H1 (cell line): ENCODE data around the gene CFAP97. TPM values are rescaled to one million over a fixed set of nuclear protein-coding genes. Genes with fewer than 3 reads are reported as not detected.
A peak's percentile ranks its signal among the peaks of the same experiment; 100 is the strongest.

Experiments used
- CTCF ChIA-PET: fragments of 300-600 bp; sonication (Branson Sonifier 250); formaldehyde crosslinking; loops from one replicate; lab custom pipeline; 2021; ENCODE audit not compliant: partially characterized antibody; lab: Charles Lee
- POLR2A ChIA-PET: fragments of 300-600 bp; sonication (Branson Sonifier 250); formaldehyde crosslinking; loops from one replicate; lab custom pipeline; 2021; ENCODE audit warnings: inconsistent platforms; ENCODE audit not compliant: partially characterized antibody; lab: Charles Lee
- DNase-seq, 2 experiments: peaks; one replicate each; pipeline versions ENCODE4 v3.0.0 to v3.0.0-alpha.2; 2010 to 2022; ENCODE audit warnings: low spot score in 2 of 2, low read depth in 1 of 2, mixed read lengths in 1 of 2
- FAIRE-seq: peaks from 2 replicates; lab custom pipeline; 2011; peaks lifted over from hg19 to GRCh38; lab: Jason Lieb, UNC
- H2AFZ ChIP-seq: 2 replicates; pipeline ENCODE4 v1.8.1; 2012; ENCODE audit warnings: low read length, inconsistent platforms
- H2AK5ac ChIP-seq: 2 replicates; pipeline ENCODE4 v1.6.1; 2013; ENCODE audit warnings: low read depth, low read length
- H2BK120ac ChIP-seq: replicated peaks from 2 replicates; pipeline ENCODE3; 2013; ENCODE audit warnings: low read depth, low read length, inconsistent platforms
- H2BK12ac ChIP-seq: 2 replicates; pipeline ENCODE4 v1.6.1; 2013; ENCODE audit warnings: low read depth, low read length
- H2BK15ac ChIP-seq: 2 replicates; pipeline ENCODE4 v1.6.1; 2013; ENCODE audit warnings: low read length
- H2BK20ac ChIP-seq: 2 replicates; pipeline ENCODE4 v1.6.1; 2013; ENCODE audit warnings: low read length
- H2BK5ac ChIP-seq: 2 replicates; pipeline ENCODE4 v1.6.1; 2013; ENCODE audit warnings: low read depth, low read length
- H3K14ac ChIP-seq: 2 replicates; pipeline ENCODE4 v1.6.1; 2013; ENCODE audit warnings: inconsistent platforms; ENCODE audit not compliant: insufficient read length
- H3K18ac ChIP-seq: 2 replicates; pipeline ENCODE4 v1.6.1; 2013; ENCODE audit warnings: low read length; ENCODE audit errors: extremely low read depth
- H3K23ac ChIP-seq: 2 replicates; pipeline ENCODE4 v1.6.1; 2013; ENCODE audit warnings: inconsistent platforms; ENCODE audit not compliant: insufficient read length
- H3K23me2 ChIP-seq: 2 replicates; pipeline ENCODE4 v1.6.1; 2013; ENCODE audit warnings: low read depth, low read length
- H3K27ac ChIP-seq: 2 replicates; pipeline ENCODE4 v1.6.1; 2011; ENCODE audit warnings: low read depth, low read length, inconsistent platforms
- H3K27me3 ChIP-seq, 4 experiments: replicated peaks in 1 of 4; 1 replicate in 1 of 4; 2 replicates in 3 of 4; pipeline versions ENCODE4 v1.6.1 to v1.8.1; 2011 to 2013; ENCODE audit warnings: low read length in 3 of 4, mild to moderate bottlenecking in 3 of 4, inconsistent platforms in 2 of 4, mixed read lengths in 2 of 4, moderate library complexity in 1 of 4; ENCODE audit not compliant: control insufficient read depth in 3 of 4, insufficient read depth in 3 of 4; ENCODE audit errors: extremely low read depth in 1 of 4
- H3K36me3 ChIP-seq, 4 experiments: 2 replicates each; pipeline versions ENCODE4 v1.6.1 to v1.8.1; 2011 to 2013; ENCODE audit warnings: mild to moderate bottlenecking in 4 of 4, low read length in 3 of 4, moderate library complexity in 2 of 4, control low read depth in 1 of 4, inconsistent platforms in 1 of 4; ENCODE audit not compliant: insufficient read depth in 4 of 4, control insufficient read depth in 2 of 4
- H3K4ac ChIP-seq: replicated peaks from 2 replicates; pipeline ENCODE3; 2013; ENCODE audit warnings: low read length, low read depth, mixed read lengths, inconsistent platforms; ENCODE audit not compliant: insufficient read length
- H3K4me1 ChIP-seq, 4 experiments: replicated peaks in 1 of 4; 1 replicate in 1 of 4; 2 replicates in 3 of 4; pipeline versions ENCODE4 v1.6.1 to v1.8.1; 2011 to 2013; ENCODE audit warnings: low read length in 3 of 4, inconsistent platforms in 2 of 4, mixed read lengths in 1 of 4; ENCODE audit not compliant: insufficient read depth in 4 of 4, control insufficient read depth in 3 of 4
- H3K4me2 ChIP-seq, 2 experiments: 2 replicates each; pipeline versions ENCODE4 v1.6.1 to v1.8.1; 2011 to 2013; ENCODE audit warnings: low read depth in 2 of 2, low read length in 2 of 2, control low read depth in 1 of 2, inconsistent platforms in 1 of 2, mild to moderate bottlenecking in 1 of 2; ENCODE audit not compliant: insufficient read depth in 1 of 2
- H3K4me3 ChIP-seq, 4 experiments: fragments of 200-600, 300-600 bp in 1 of 4; sonication (generic), shearing (Covaris generic), sonication (Bioruptor Twin) in 1 of 4; 2 replicates each; pipeline versions ENCODE4 v1.5.1 to v1.8.1; 2011 to 2016; ENCODE audit warnings: low read length in 4 of 4, low read depth in 3 of 4, control low read depth in 2 of 4, inconsistent platforms in 2 of 4, mild to moderate bottlenecking in 2 of 4, mixed read lengths in 1 of 4, moderate library complexity in 1 of 4; ENCODE audit not compliant: insufficient read depth in 2 of 4; ENCODE audit errors: extremely low read depth in 1 of 4
- H3K56ac ChIP-seq: replicated peaks from 2 replicates; pipeline ENCODE3; 2013; ENCODE audit warnings: low read depth, mild to moderate bottlenecking, mixed read lengths, low read length, inconsistent platforms; ENCODE audit not compliant: insufficient read length
- H3K79me1 ChIP-seq: 2 replicates; pipeline ENCODE4 v1.6.1; 2013; ENCODE audit warnings: low read depth, low read length, control low read depth
- H3K79me2 ChIP-seq, 2 experiments: 2 replicates each; pipeline versions ENCODE4 v1.6.1 to v1.8.1; 2012 to 2013; ENCODE audit warnings: low read length in 2 of 2, mild to moderate bottlenecking in 2 of 2, inconsistent platforms in 1 of 2; ENCODE audit not compliant: insufficient read depth in 2 of 2, control insufficient read depth in 1 of 2
- H3K9ac ChIP-seq, 4 experiments: replicated peaks in 1 of 4; 1 replicate in 1 of 4; 2 replicates in 3 of 4; pipeline versions ENCODE4 v1.6.1 to v1.8.1; 2011 to 2013; ENCODE audit warnings: low read depth in 3 of 4, low read length in 3 of 4, control low read depth in 2 of 4, mild to moderate bottlenecking in 2 of 4, moderate library complexity in 2 of 4, inconsistent platforms in 1 of 4; ENCODE audit errors: extremely low read depth in 1 of 4
- H3K9me3 ChIP-seq, 2 experiments: 2 replicates each; pipeline versions ENCODE4 v1.6.1 to v1.8.1; 2012 to 2013; ENCODE audit warnings: mild to moderate bottlenecking in 2 of 2, moderate library complexity in 2 of 2, control low read depth in 1 of 2, inconsistent platforms in 1 of 2, low read depth in 1 of 2, low read length in 1 of 2, mixed read lengths in 1 of 2; ENCODE audit not compliant: insufficient read depth in 2 of 2
- H4K20me1 ChIP-seq, 2 experiments: replicated peaks in 1 of 2; 2 replicates each; pipeline versions ENCODE3 to v1.8.1; 2011 to 2013; ENCODE audit warnings: inconsistent platforms in 2 of 2, low read length in 2 of 2, mild to moderate bottlenecking in 1 of 2; ENCODE audit not compliant: insufficient read depth in 2 of 2, control insufficient read depth in 1 of 2
- H4K5ac ChIP-seq: 2 replicates; pipeline ENCODE4 v1.6.1; 2013; ENCODE audit warnings: low read length, low read depth, mixed read lengths, inconsistent platforms; ENCODE audit not compliant: insufficient read length
- H4K8ac ChIP-seq: 2 replicates; pipeline ENCODE4 v1.8.0; 2013; ENCODE audit warnings: mild to moderate bottlenecking, moderate library complexity, low read length, inconsistent platforms; ENCODE audit not compliant: insufficient read depth; ENCODE audit errors: extremely low read depth
- H4K91ac ChIP-seq: replicated peaks from 2 replicates; pipeline ENCODE3; 2013; ENCODE audit warnings: low read length, mixed read lengths, inconsistent platforms; ENCODE audit not compliant: insufficient read length
- ASH2L ChIP-seq: fragments of 200-600, 300-600 bp; sonication (generic); IDR thresholded peaks from one replicate; pipeline ENCODE4 v1.7.1; 2017; ENCODE audit warnings: low read length
- BRCA1 ChIP-seq: IDR thresholded peaks from 2 replicates; pipeline ENCODE4 v1.6.1; 2012; ENCODE audit warnings: low read depth, low read length, improper control_type of control experiment
- CTCF ChIP-seq, 3 experiments: IDR thresholded peaks; 1 replicate in 2 of 3; 2 replicates in 1 of 3; pipeline versions ENCODE4 v1.5.1 to v1.6.1; 2011; ENCODE audit warnings: low read length in 3 of 3, mild to moderate bottlenecking in 3 of 3, inconsistent platforms in 2 of 3, low read depth in 1 of 3, moderate library complexity in 1 of 3; ENCODE audit not compliant: insufficient read depth in 1 of 3; ENCODE audit errors: control extremely low read depth in 1 of 3
- KDM5A ChIP-seq: fragments of 200-600 bp; IDR thresholded peaks from 2 replicates; pipeline ENCODE4 v1.7.1; 2012; ENCODE audit warnings: mild to moderate bottlenecking, low read length, inconsistent platforms, mixed read lengths
- PHF8 ChIP-seq: fragments of 200-600 bp; sonication (generic); conservative IDR thresholded peaks from 2 replicates; pipeline ENCODE4 v1.7.1; 2012; ENCODE audit warnings: low read depth, mild to moderate bottlenecking, inconsistent platforms, low read length, moderate library complexity
- RBBP5 ChIP-seq: IDR thresholded peaks from 2 replicates; pipeline ENCODE4 v1.7.1; 2012; ENCODE audit warnings: low read depth, mild to moderate bottlenecking, inconsistent platforms, low read length, moderate library complexity, borderline replicate concordance
- SIX5 ChIP-seq: IDR thresholded peaks from 2 replicates; pipeline ENCODE4 v1.6.1; 2011; ENCODE audit warnings: mild to moderate bottlenecking, low read depth, low read length
- TAF7 ChIP-seq: optimal IDR thresholded peaks from 2 replicates; pipeline ENCODE3; 2011; ENCODE audit warnings: low read depth, mild to moderate bottlenecking, inconsistent platforms, low read length, moderate library complexity, borderline replicate concordance
- WGBS, 2 experiments: shearing (Covaris generic) in 1 of 2; methylation state at CpG; one replicate each; pipeline versions ENCODE4 v1.1.6 to v1.1.7; 2013 to 2015; ENCODE audit warnings: low lambda C conversion rate in 2 of 2, mixed read lengths in 2 of 2, inconsistent platforms in 1 of 2, low coverage in 1 of 2, missing lambda C conversion rate in 1 of 2; ENCODE audit not compliant: insufficient replicate concordance in 2 of 2, insufficient coverage in 1 of 2, insufficient read length in 1 of 2; ENCODE audit errors: extremely low coverage in 1 of 2, missing lambda C conversion rate in 1 of 2; 5-methylcytosine and 5-hydroxymethylcytosine counted together
- polyA plus RNA-seq, 7 experiments: library from polyadenylated mRNA; depleted of rRNA in 3 of 7; stranded (reverse) in 5 of 7; unstranded in 2 of 7; fragments of >200 nt in 5 of 7; fragments of 200-250 nt in 2 of 7; gene quantifications; 1 replicate in 5 of 7; 2 replicates in 1 of 7; 4 replicates in 1 of 7; pipeline versions ENCODE4 v1.2.1 to v1.2.3, GENCODE V29; 2011 to 2013; ENCODE audit warnings: missing spikeins in 2 of 7, mixed read lengths in 2 of 7
- total RNA-seq: library from RNA; stranded (reverse); fragmentation: NEBNext Ultra II Directional; extraction: Animal tissue kit (Norgen Biotek cat#: 25700); gene quantifications from 2 replicates; pipeline ENCODE4 v1.2.1, GENCODE V29; 2021

Gene CFAP97
- total and polyA plus RNA-seq, 2 of the 8 experiments (the other 6 are each of a cell fraction or from before 2014, with no cell fraction given), result 9.2 to 40.4 TPM

- Histone ChIP-seq H2BK120ac (no peak within 1 kb of the TSS), H3K23me2 (peaks cover 13% of the 10 kb centered on the region; the same call in 1 of the 2 replicates), H3K18ac (peak within 1 kb of the TSS; percentile 43; the same call in 1 of the 2 replicates), H3K4me3 (peak within 1 kb of the TSS; percentile 75 to 99 (median 80)), H3K56ac (peak within 1 kb of the TSS; percentile 50), H2BK15ac (no peak within 1 kb of the TSS), H4K8ac (peak within 1 kb of the TSS; percentile 96), H3K27me3 (no peaks in the 10 kb centered on the region; a peak in 1 of 7 replicates), H2AFZ (peak within 1 kb of the TSS; percentile 73; the same call in 1 of the 2 replicates), H3K27ac (no peak within 1 kb of the TSS), H2BK5ac (no peak within 1 kb of the TSS), H4K20me1 (peaks cover 7 to 9% of the 10 kb centered on the region in 2 experiments), H3K9me3 (no peaks in the 10 kb centered on the region), H3K9ac (peak within 1 kb of the TSS; percentile 43 to 81 (median 66)), H3K14ac (no peak within 1 kb of the TSS), H2BK20ac (no peak within 1 kb of the TSS), H4K91ac (peak within 1 kb of the TSS; percentile 77), H3K36me3 (peaks cover 0 to 28% (median 3%) of the 10 kb centered on the region in 4 experiments; a peak in 2 of 8 replicates), H3K79me2 (peaks cover 0 to 16% of the 10 kb centered on the region in 2 experiments; a peak in 3 of 4 replicates), H3K4me2 (peak within 1 kb of the TSS; percentile 93 to 99), H4K5ac (peak within 1 kb of the TSS; percentile 67), H3K4me1 (peaks cover 0 to 9% (median 6%) of the 10 kb centered on the region in 4 experiments; a peak in 5 of 7 replicates), H3K79me1 (peaks cover 2% of the 10 kb centered on the region; the same call in 1 of the 2 replicates), H3K23ac (no peak within 1 kb of the TSS), H2AK5ac (no peak within 1 kb of the TSS), H2BK12ac (peak within 1 kb of the TSS; percentile 71; the same call in 1 of the 2 replicates), H3K4ac (peak within 1 kb of the TSS; percentile 73)
- FAIRE-seq, result no peak
- WGBS, 2 experiments, result 3% methylated on average over 61 of the region's 87 CpGs; no CpG with 5 or more reads in 1 of the 2 experiments
- ChIA-PET POLR2A (interaction anchor here (0.5 to 2.4 kb wide), 27 partner anchors 8 to 1202 kb away, joined by 3 to 13 read pairs (median 3); partner anchors contain the start of genes ANKRD37, HELT and SNX25), CTCF (interaction anchor here (0.6 to 11.4 kb wide), 15 partner anchors 8 to 371 kb away, joined by 3 to 167 read pairs (median 5); partner anchors contain the start of gene UFSP2)
- peak in 1 of 2 experiments; percentile 92 for DNase-seq
- TF ChIP-seq TAF7 (peak; percentile 76), SIX5 (no peak), PHF8 (peak; percentile 95), ASH2L (peak; percentile 82), KDM5A (no peak), RBBP5 (no peak; the same call in none of the 2 replicates), BRCA1 (peak; percentile 95), CTCF (IDR thresholded peaks at IDR 0.05; ENCODE audit: control extremely low read depth in 1 of 3, insufficient read depth in 1 of 3, low read depth in 1 of 3, low read length in 3 of 3) (peak; percentile 36 to 45 (median 41))
Observed at GRCh38 chr4:185142912-185143600, 60.7 kb downstream of the CFAP97 start, which contains the start of gene SLC25A4. Gene SLC25A4 (plus strand): TSS chr4:185143266. CDS start chr4:185143373, 107 bp downstream.
